Suprapubic skin (tissue), 4 donors: ENCODE data around the gene BRAT1. TPM values are rescaled to one million over a fixed set of nuclear protein-coding genes. Genes with fewer than 3 reads are reported as not detected.

Source experiments
- DNase-seq, 2 donors: peaks; one replicate each; pipeline ENCODE4 v3.0.0-alpha.2; 2019; ENCODE audit warnings: low spot score in 2 of 2
- H3K27ac ChIP-seq: fragments of 200-600 bp; sonication (generic); one replicate; pipeline ENCODE4 v1.5.1; 2019
- H3K27me3 ChIP-seq: fragments of 200-600 bp; sonication (generic); one replicate; pipeline ENCODE4 v1.5.1; 2019
- H3K36me3 ChIP-seq: fragments of 200-600 bp; sonication (generic); one replicate; pipeline ENCODE4 v1.5.1; 2019
- H3K4me1 ChIP-seq: fragments of 200-600 bp; sonication (generic); one replicate; pipeline ENCODE4 v1.5.1; 2019
- H3K4me3 ChIP-seq: fragments of 200-600 bp; sonication (generic); one replicate; pipeline ENCODE4 v1.5.1; 2019; ENCODE audit warnings: mild to moderate bottlenecking
- H3K9me3 ChIP-seq: fragments of 200-600 bp; sonication (generic); one replicate; pipeline ENCODE4 v1.5.1; 2019
- CTCF ChIP-seq, 2 donors: fragments of 200-600 bp in 1 of 2; fragments of 450-650 bp in 1 of 2; sonication (generic) in 1 of 2; IDR thresholded peaks; one replicate each; pipeline ENCODE4 v1.5.1; 2016 to 2019; ENCODE audit warnings: antibody characterized with exemption in 2 of 2, mild to moderate bottlenecking in 1 of 2, moderate library complexity in 1 of 2
- EP300 ChIP-seq: sonication (generic); formaldehyde crosslinking; IDR thresholded peaks from one replicate; pipeline ENCODE4 v1.6.1; 2017; ENCODE audit warnings: antibody characterized with exemption
- POLR2A ChIP-seq, 2 donors: fragments of 450-650 bp; IDR thresholded peaks; one replicate each; pipeline ENCODE4 v1.6.1; 2017; ENCODE audit warnings: antibody characterized with exemption in 2 of 2, mild to moderate bottlenecking in 2 of 2, moderate library complexity in 2 of 2
- POLR2AphosphoS5 ChIP-seq, 3 donors: sonication (generic); formaldehyde crosslinking; IDR thresholded peaks; one replicate each; pipeline ENCODE4 v1.6.1; 2017; ENCODE audit warnings: antibody characterized with exemption in 3 of 3
- WGBS: methylation state at CpG from one replicate; pipeline ENCODE4 v1.1.5; 2018; 5-methylcytosine and 5-hydroxymethylcytosine counted together
- total RNA-seq, 4 donors: library from RNA; depleted of rRNA; stranded (reverse); fragments of >200 nt; gene quantifications; one replicate each; pipeline ENCODE4 v1.1.0, GENCODE V29; 2016

The BRAT1 gene
- total RNA-seq, 4 donors from 2014 or later = 51.5 to 79.3 (median 63.3) TPM

GRCh38 chr7:2571409-2571808 lies 16.1 kb upstream of the BRAT1 start:
- TF ChIP-seq POLR2A (IDR thresholded peaks at IDR 0.05) (no peak), EP300 (no peak), POLR2AphosphoS5 (IDR thresholded peaks at IDR 0.05) (no peak), CTCF (IDR thresholded peaks at IDR 0.05) (no peak)
- no peaks in the 10 kb centered on the region for H3K9me3 ChIP-seq
- WGBS = 93% methylated on average over 15 of the region's 15 CpGs
- DNase-seq = no peak
- no peaks in the 10 kb centered on the region for H3K27me3 ChIP-seq
- peaks cover 7% of the 10 kb centered on the region for H3K4me1 ChIP-seq
- H3K27ac ChIP-seq = no peak overlapping the region
- H3K4me3 ChIP-seq = no peak overlapping the region
- H3K36me3 ChIP-seq = peaks cover 43% of the 10 kb centered on the region

- Histone ChIP-seq H3K9me3 (no peaks in the 10 kb centered on the region), H3K36me3 (peaks cover 32% of the 10 kb centered on the region), H3K4me3 (no peak overlapping the region), H3K27ac (no peak overlapping the region), H3K4me1 (peaks cover 7% of the 10 kb centered on the region), H3K27me3 (no peaks in the 10 kb centered on the region)
- no peak for TF ChIP-seq CTCF (IDR thresholded peaks at IDR 0.05)
- 77% methylated on average over 16 of the region's 16 CpGs for WGBS
- no peak for DNase-seq
These were observed 14.7 kb upstream of the BRAT1 start for GRCh38 chr7:2570021-2570420.

GRCh38 chr7:2569421-2569820 lies 14.1 kb upstream of the BRAT1 start:
- Histone ChIP-seq H3K27ac (no peak overlapping the region), H3K27me3 (no peaks in the 10 kb centered on the region), H3K4me1 (peaks cover 7% of the 10 kb centered on the region), H3K9me3 (no peaks in the 10 kb centered on the region), H3K4me3 (no peak overlapping the region), H3K36me3 (peaks cover 28% of the 10 kb centered on the region)
- TF ChIP-seq CTCF (IDR thresholded peaks at IDR 0.05) = no peak
- no peak for TF ChIP-seq POLR2A (IDR thresholded peaks at IDR 0.05)
- TF ChIP-seq EP300 = no peak
- TF ChIP-seq POLR2AphosphoS5 (IDR thresholded peaks at IDR 0.05) = no peak
- WGBS = 95% methylated on average over 13 of the region's 14 CpGs
- no peak for DNase-seq

- no peaks in the 10 kb centered on the region for H3K27me3 ChIP-seq
- TF ChIP-seq POLR2AphosphoS5 (IDR thresholded peaks at IDR 0.05) = no peak
- no peak for TF ChIP-seq EP300
- TF ChIP-seq POLR2A (IDR thresholded peaks at IDR 0.05) = no peak
- no peak for TF ChIP-seq CTCF (IDR thresholded peaks at IDR 0.05)
- 91% methylated on average over 22 of the region's 24 CpGs for WGBS
- H3K27ac ChIP-seq = no peak overlapping the region
- peaks cover 7% of the 10 kb centered on the region for H3K4me1 ChIP-seq
- no peaks in the 10 kb centered on the region for H3K9me3 ChIP-seq
- DNase-seq = no peak
- peaks cover 21% of the 10 kb centered on the region for H3K36me3 ChIP-seq
- H3K4me3 ChIP-seq = no peak overlapping the region
These were observed 13.3 kb upstream of the BRAT1 start for GRCh38 chr7:2568521-2569223.

- Histone ChIP-seq H3K27ac (no peak overlapping the region), H3K27me3 (no peaks in the 10 kb centered on the region), H3K4me1 (peaks cover 7% of the 10 kb centered on the region), H3K36me3 (peaks cover 14% of the 10 kb centered on the region), H3K4me3 (no peak overlapping the region), H3K9me3 (no peaks in the 10 kb centered on the region)
- DNase-seq = no peak
- 50% methylated on average over 16 of the region's 16 CpGs for WGBS
- TF ChIP-seq POLR2AphosphoS5 (IDR thresholded peaks at IDR 0.05) (no peak), CTCF (IDR thresholded peaks at IDR 0.05) (no peak), POLR2A (IDR thresholded peaks at IDR 0.05) (no peak), EP300 (no peak)
These were observed 12.5 kb upstream of the BRAT1 start for GRCh38 chr7:2567679-2568278.
